ENCODE data around the gene ZNF516.

DNA sequence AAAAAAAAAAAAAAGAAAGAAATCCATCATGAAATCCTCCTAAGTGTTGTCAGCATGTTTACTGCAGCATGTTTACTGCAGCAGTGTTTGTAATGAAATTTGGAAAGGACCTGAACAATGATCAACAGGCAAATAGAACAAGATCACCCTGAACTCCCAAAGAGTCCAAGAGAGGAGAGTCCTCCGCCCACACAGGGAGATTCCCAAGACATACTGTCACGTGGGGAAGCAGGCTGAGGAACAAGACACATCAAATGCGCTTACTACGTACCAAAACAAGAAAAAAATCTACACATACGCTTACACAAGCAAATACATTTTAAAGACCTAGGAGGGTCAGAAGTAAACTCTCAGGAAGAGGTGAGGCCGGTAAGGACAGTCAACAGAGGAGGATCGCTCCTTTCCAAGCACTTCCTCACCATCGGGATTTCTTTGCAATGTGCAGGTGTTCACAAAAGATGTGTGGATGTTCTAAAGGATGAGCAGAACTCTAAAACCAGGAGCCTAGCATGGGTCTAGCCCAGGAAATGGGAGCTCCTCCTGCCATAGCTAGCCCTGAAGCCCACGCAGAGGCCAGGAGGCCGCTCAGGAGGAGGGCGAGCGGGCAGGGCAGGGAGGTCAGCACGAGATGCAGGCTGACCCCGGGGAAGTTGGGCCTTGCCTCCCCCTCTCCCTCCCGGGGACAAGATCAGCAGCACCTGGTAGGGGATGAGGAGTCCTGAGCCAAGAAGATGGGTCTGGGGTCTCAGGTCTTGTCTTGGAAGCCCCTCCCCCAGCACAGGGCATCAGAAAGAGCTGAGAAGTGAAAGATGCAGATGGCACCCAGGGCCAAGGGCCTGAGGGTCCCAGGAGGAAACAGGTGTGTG, 66.4 kb downstream of the ZNF516 start:
- TF ChIP-seq, protein P1, sequence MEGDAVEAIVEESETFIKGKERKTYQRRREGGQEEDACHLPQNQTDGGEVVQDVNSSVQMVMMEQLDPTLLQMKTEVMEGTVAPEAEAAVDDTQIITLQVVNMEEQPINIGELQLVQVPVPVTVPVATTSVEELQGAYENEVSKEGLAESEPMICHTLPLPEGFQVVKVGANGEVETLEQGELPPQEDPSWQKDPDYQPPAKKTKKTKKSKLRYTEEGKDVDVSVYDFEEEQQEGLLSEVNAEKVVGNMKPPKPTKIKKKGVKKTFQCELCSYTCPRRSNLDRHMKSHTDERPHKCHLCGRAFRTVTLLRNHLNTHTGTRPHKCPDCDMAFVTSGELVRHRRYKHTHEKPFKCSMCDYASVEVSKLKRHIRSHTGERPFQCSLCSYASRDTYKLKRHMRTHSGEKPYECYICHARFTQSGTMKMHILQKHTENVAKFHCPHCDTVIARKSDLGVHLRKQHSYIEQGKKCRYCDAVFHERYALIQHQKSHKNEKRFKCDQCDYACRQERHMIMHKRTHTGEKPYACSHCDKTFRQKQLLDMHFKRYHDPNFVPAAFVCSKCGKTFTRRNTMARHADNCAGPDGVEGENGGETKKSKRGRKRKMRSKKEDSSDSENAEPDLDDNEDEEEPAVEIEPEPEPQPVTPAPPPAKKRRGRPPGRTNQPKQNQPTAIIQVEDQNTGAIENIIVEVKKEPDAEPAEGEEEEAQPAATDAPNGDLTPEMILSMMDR (IDR thresholded peaks at IDR 0.05; ENCODE audit: low read depth, low read length, poor library complexity, severe bottlenecking) = no peak
- no peak for TF ChIP-seq EZH2phosphoT487 (IDR thresholded peaks at IDR 0.05; ENCODE audit: borderline replicate concordance, low read length)

Measured in DOHH2 (cell line).